GM19023 (cell line): Measurements from ENCODE around the gene B2M.
"Not testable (repeated sequence)": the region's sequence is repeated elsewhere in the genome, so short reads cannot be mapped to it uniquely, and the experiment has no call there.

Experiments
- ATAC-seq: cut with Tn5 transposase; IDR thresholded peaks from one replicate; pipeline ENCODE4 v1.9.1; 2021; ENCODE audit warnings: mild to moderate bottlenecking, moderate library complexity; ENCODE audit not compliant: unreplicated experiment

The B2M gene

GRCh38 chr15:44711096-44711742 lies at the start of gene B2M, which contains the start of gene PATL2:
B2M (plus strand) TSS chr15:44711517; CDS start chr15:44711547, 30 bp downstream.
PATL2 (minus strand) TSS chr15:44711323; CDS start chr15:44676490, 34,833 bp downstream.
- ATAC-seq = peak; percentile 76

GRCh38 chr15:44661576-44661975 lies 49.7 kb upstream of the B2M start:
- ATAC-seq = no peak

GRCh38 chr15:44662478-44663409 lies 48.6 kb upstream of the B2M start:
- peak; percentile 58 for ATAC-seq

GRCh38 chr15:44663410-44664308 lies 47.7 kb upstream of the B2M start, which contains the start of gene SPG11:
SPG11 (minus strand) TSS chr15:44663662; CDS start chr15:44663647, 15 bp downstream.
- peak; percentile 81 for ATAC-seq

- no peak for ATAC-seq
These were observed 44.9 kb upstream of the B2M start for GRCh38 chr15:44666210-44667038.

GRCh38 chr15:44667039-44667360 lies 44.3 kb upstream of the B2M start:
- no peak for ATAC-seq

GRCh38 chr15:44668921-44669320 lies 42.4 kb upstream of the B2M start:
- ATAC-seq = no peak

GRCh38 chr15:44670087-44670950 lies 41.0 kb upstream of the B2M start:
- no peak for ATAC-seq

GRCh38 chr15:44673639-44674038 lies 37.7 kb upstream of the B2M start:
- ATAC-seq = no peak

GRCh38 chr15:44675911-44676310 lies 35.4 kb upstream of the B2M start:
- no peak for ATAC-seq

- ATAC-seq = peak; percentile 63
These were observed 34.6 kb upstream of the B2M start for GRCh38 chr15:44676676-44677075.

GRCh38 chr15:44682211-44682610 lies 29.1 kb upstream of the B2M start:
- no peak for ATAC-seq

GRCh38 chr15:44682809-44683682 lies 28.3 kb upstream of the B2M start:
- not testable (repeated sequence) for ATAC-seq

- not testable (repeated sequence) for ATAC-seq
These were observed 22.0 kb upstream of the B2M start for GRCh38 chr15:44689318-44689717.

GRCh38 chr15:44690245-44690644 lies 21.1 kb upstream of the B2M start:
- not testable (repeated sequence) for ATAC-seq

GRCh38 chr15:44692659-44693058 lies 18.7 kb upstream of the B2M start:
- no peak for ATAC-seq

- no peak for ATAC-seq
These were observed 16.9 kb upstream of the B2M start for GRCh38 chr15:44694416-44694815.

GRCh38 chr15:44695294-44695693 lies 16.0 kb upstream of the B2M start:
- ATAC-seq = no peak
